OCI-LY3 (cell line): Measurements from ENCODE around the gene CYP11A1.

Experiments used
- H2AFZ ChIP-seq: fragments of 200-600, 300-600 bp; shearing (Covaris generic); 2 replicates; pipeline ENCODE4 v1.6.0; 2014; ENCODE audit warnings: antibody characterized with exemption, low read depth, low read length
- H3K27ac ChIP-seq: fragments of 200-600, 300-600 bp; sonication (generic); 2 replicates; pipeline ENCODE4 v1.5.1; 2014; ENCODE audit warnings: mild to moderate bottlenecking, low read length, moderate library complexity, mixed read lengths
- H3K27me3 ChIP-seq: fragments of 200-600, 300-600 bp; sonication (generic); 2 replicates; pipeline ENCODE4 v1.6.1; 2014; ENCODE audit warnings: low read depth, low read length, mixed read lengths
- H3K36me3 ChIP-seq: fragments of 200-600, 300-600 bp; sonication (generic); replicated peaks from 2 replicates; pipeline ENCODE3; 2014; ENCODE audit warnings: low read depth, low read length, mixed read lengths
- H3K4me1 ChIP-seq: fragments of 300-600, 200-600 bp; sonication (generic); 2 replicates; pipeline ENCODE4 v1.6.1; 2014; ENCODE audit warnings: low read length, mixed read lengths
- H3K4me2 ChIP-seq: fragments of 200-600, 300-600 bp; sonication (generic); 2 replicates; pipeline ENCODE4 v1.6.1; 2014; ENCODE audit warnings: low read length, mixed read lengths
- H3K4me3 ChIP-seq: fragments of 300-600, 200-600 bp; sonication (generic); 2 replicates; pipeline ENCODE4 v1.5.1; 2014; ENCODE audit warnings: antibody characterized with exemption, mild to moderate bottlenecking, low read length, moderate library complexity
- H3K79me2 ChIP-seq: fragments of 300-600, 200-600 bp; shearing (Covaris generic); 2 replicates; pipeline ENCODE4 v1.6.1; 2014; ENCODE audit warnings: mild to moderate bottlenecking, low read length, mixed read lengths
- H3K9ac ChIP-seq: fragments of 300-600, 200-600 bp; shearing (Covaris generic); 2 replicates; pipeline ENCODE4 v1.6.0; 2014; ENCODE audit warnings: mild to moderate bottlenecking, low read length, moderate library complexity
- H3K9me3 ChIP-seq: fragments of 200-600, 300-600 bp; shearing (Covaris generic); 2 replicates; pipeline ENCODE4 v1.6.1; 2014; ENCODE audit warnings: low read length, mixed read lengths; ENCODE audit not compliant: insufficient read depth
- H4K20me1 ChIP-seq: fragments of 200-600, 300-600 bp; sonication (generic); 2 replicates; pipeline ENCODE4 v1.6.1; 2016; ENCODE audit warnings: low read length, mixed read lengths; ENCODE audit not compliant: insufficient read depth
- CTCF ChIP-seq: fragments of 200-600, 300-600 bp; sonication (generic); IDR thresholded peaks from 2 replicates; pipeline ENCODE4 v1.5.1; 2014; ENCODE audit warnings: antibody characterized with exemption, low read length, low read depth
- EZH2phosphoT487 ChIP-seq: fragments of 200-600 bp; shearing (Covaris generic); IDR thresholded peaks from 2 replicates; pipeline ENCODE4 v1.6.1; 2018; ENCODE audit warnings: antibody characterized with exemption, mixed run types, low read depth

The CYP11A1 gene

GRCh38 chr15:74311734-74312444 is 55.6 kb downstream of the CYP11A1 start:
- H3K36me3 ChIP-seq, result no peaks in the 10 kb centered on the region
- no peak overlapping the region for H3K4me2 ChIP-seq
- H3K4me1 ChIP-seq, result no peaks in the 10 kb centered on the region
- H4K20me1 ChIP-seq, result no peaks in the 10 kb centered on the region
- no peaks in the 10 kb centered on the region for H3K79me2 ChIP-seq
- H3K9me3 ChIP-seq, result no peaks in the 10 kb centered on the region
- H3K27ac ChIP-seq, result no peak overlapping the region
- no peak overlapping the region for H3K4me3 ChIP-seq
- H3K9ac ChIP-seq, result no peak overlapping the region
- H2AFZ ChIP-seq, result no peak overlapping the region
- H3K27me3 ChIP-seq, result peaks cover 17% of the 10 kb centered on the region
- no peak for TF ChIP-seq EZH2phosphoT487
- TF ChIP-seq CTCF, result peak; percentile 38; the same call in 1 of the 2 replicates

- TF ChIP-seq EZH2phosphoT487 (no peak), CTCF (peak; percentile 85)
- no peaks in the 10 kb centered on the region for H3K36me3 ChIP-seq
- H3K27ac ChIP-seq, result no peak overlapping the region
- peaks cover 34% of the 10 kb centered on the region for H3K27me3 ChIP-seq
- no peaks in the 10 kb centered on the region for H3K4me1 ChIP-seq
- H3K4me3 ChIP-seq, result no peak overlapping the region
- peak overlapping the region; percentile 43 for H3K4me2 ChIP-seq
- no peaks in the 10 kb centered on the region for H3K79me2 ChIP-seq
- no peak overlapping the region for H3K9ac ChIP-seq
- H2AFZ ChIP-seq, result no peak overlapping the region
- no peaks in the 10 kb centered on the region for H4K20me1 ChIP-seq
- no peaks in the 10 kb centered on the region for H3K9me3 ChIP-seq
These were observed 59.3 kb downstream of the CYP11A1 start for GRCh38 chr15:74307827-74308811.

- H3K27ac ChIP-seq, result no peak overlapping the region
These were observed 60.6 kb downstream of the CYP11A1 start for GRCh38 chr15:74306781-74307217.

More at GRCh38 chr15:74306781-74307217, 60.6 kb downstream of the CYP11A1 start:
- H3K4me1 ChIP-seq, result no peaks in the 10 kb centered on the region
- H3K9ac ChIP-seq, result no peak overlapping the region
- no peak overlapping the region for H2AFZ ChIP-seq
- H3K4me2 ChIP-seq, result no peak overlapping the region
- H3K4me3 ChIP-seq, result no peak overlapping the region
- H3K79me2 ChIP-seq, result no peaks in the 10 kb centered on the region
- TF ChIP-seq EZH2phosphoT487 (no peak), CTCF (no peak)
- H3K36me3 ChIP-seq, result no peaks in the 10 kb centered on the region
- H3K27me3 ChIP-seq, result peaks cover 44% of the 10 kb centered on the region
- no peaks in the 10 kb centered on the region for H3K9me3 ChIP-seq
- no peaks in the 10 kb centered on the region for H4K20me1 ChIP-seq
